ENCODE measurements around the gene LSM12. TPM values are rescaled to one million over a fixed set of nuclear protein-coding genes. Genes with fewer than 3 reads are reported as not detected.

Gene LSM12
- total RNA-seq, 1 experiment from 2014 or later, result 95.6 TPM

DNA sequence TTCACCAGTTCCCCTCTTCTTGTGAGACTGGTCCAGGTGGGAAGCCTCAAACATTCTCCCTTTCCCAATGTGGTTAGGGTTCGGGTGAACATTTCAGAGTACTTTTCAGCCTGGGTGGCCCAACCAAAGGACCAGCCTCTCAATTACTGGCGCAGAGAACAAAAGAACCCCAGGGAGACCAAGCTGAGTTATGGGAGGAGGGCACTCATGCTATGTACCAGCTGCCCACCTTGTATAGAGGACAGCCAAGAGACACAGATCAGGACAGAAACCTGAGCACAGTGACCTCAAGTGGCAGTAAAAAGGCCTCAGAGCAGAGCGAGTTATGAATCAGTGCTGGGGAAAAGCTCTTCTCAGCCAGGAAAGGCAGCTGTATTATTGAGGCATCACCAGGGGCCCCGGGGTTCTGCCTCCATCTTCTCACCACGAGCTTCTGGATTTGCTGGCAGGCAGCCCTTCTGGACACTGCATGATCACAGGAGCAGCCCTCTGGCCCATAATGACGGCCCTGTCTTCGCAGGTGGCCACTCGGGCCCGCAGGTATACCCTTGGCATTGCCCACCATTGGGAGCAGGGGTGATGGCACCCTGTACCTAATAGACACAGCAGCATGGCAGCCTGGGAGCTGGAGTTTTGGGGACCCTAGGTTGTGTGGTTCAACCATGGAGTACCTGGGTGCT is 7.9 kb upstream of the LSM12 start:
- peaks cover 5% of the 10 kb centered on the region; the same call in 1 of the 2 replicates for H3K4me1 ChIP-seq
- peaks cover 25% of the 10 kb centered on the region for H3K36me3 ChIP-seq
- no peak overlapping the region for H3K27ac ChIP-seq
- no peak overlapping the region for H3K4me3 ChIP-seq
- H3K27me3 ChIP-seq, result no peaks in the 10 kb centered on the region
- DNase-seq, result peak in 1 of 2 experiments; percentile 66
- H3K9me3 ChIP-seq (replicated peaks), result no peaks in the 10 kb centered on the region

DNA sequence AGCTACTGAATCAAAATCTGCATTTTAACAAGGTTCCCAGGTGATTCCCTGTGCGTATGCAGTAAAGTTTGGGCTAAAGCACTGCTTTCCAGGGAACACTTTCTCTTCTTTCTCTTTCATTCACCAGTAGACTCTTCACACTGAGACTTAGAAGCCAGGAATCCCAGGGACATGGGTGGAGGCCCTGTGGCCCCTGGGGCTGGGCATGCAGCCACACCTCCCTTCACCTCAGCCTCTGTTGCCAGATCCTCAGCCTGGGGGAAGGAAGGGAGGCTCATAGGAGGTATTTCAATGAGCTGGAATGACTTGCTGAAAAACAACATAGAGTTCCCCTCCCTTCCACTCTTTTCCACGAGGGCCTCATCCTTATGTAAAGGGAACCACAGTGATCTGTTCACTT is 5.3 kb upstream of the LSM12 start:
- no peaks in the 10 kb centered on the region for H3K27me3 ChIP-seq
- H3K4me3 ChIP-seq, result peak overlapping the region; percentile 72
- no peaks in the 10 kb centered on the region for H3K9me3 ChIP-seq (replicated peaks)
- H3K27ac ChIP-seq, result peak overlapping the region; percentile 86; the same call in 1 of the 2 replicates
- peaks cover 5% of the 10 kb centered on the region; the same call in 1 of the 2 replicates for H3K4me1 ChIP-seq
- no peak for DNase-seq
- H3K36me3 ChIP-seq, result peaks cover 13% of the 10 kb centered on the region

DNA sequence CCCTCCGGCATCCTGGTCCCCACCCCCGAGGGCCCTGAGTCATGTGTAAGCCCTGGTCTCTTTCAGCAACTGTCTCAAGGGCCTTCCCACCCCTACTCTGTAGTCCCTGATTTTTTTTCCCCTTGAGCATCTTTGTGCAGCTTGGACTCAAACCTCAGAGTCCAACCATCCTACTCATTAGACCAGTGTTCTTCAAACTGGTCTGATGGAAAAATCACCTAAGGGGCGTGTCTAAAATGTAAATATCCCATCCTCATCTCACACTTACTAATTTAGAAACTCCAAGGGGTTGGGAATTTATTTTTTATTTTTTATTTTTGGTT is 4.7 kb upstream of the LSM12 start:
- peaks cover 9% of the 10 kb centered on the region for H3K36me3 ChIP-seq
- no peaks in the 10 kb centered on the region for H3K9me3 ChIP-seq (replicated peaks)
- no peaks in the 10 kb centered on the region for H3K27me3 ChIP-seq
- H3K27ac ChIP-seq, result peak overlapping the region; percentile 86
- peaks cover 5% of the 10 kb centered on the region; the same call in 1 of the 2 replicates for H3K4me1 ChIP-seq
- peak overlapping the region; percentile 72 for H3K4me3 ChIP-seq
- no peak for DNase-seq

DNA sequence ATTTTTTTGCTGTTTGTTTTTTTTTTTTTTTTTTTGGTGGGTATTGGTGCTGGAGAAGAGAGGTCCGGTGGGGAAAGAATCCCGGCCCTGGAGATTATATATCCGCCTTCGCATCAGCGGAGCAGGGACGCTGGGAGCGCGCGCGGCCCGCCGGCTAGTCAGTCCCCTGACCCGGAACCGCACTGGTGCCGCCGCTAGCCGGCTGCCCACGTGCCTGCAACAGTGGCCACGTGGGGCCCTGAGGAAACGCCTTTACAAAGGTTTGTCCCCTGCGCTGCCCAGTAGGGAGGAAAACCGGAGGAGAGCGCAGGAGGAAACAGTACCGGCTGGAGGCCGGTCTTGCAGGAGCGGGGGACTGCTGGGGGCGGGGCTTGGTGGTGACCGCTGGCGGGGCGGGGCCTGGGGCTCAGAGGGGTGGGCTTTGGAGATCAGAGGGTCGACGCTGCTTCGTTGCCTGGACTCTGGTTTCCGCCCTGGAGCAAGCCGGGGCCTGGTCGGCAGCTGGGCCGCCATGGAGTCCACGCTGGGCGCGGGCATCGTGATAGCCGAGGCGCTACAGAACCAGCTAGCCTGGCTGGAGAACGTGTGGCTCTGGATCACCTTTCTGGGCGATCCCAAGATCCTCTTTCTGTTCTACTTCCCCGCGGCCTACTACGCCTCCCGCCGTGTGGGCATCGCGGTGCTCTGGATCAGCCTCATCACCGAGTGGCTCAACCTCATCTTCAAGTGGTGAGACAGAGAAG is 4.2 kb upstream of the LSM12 start, which contains the start of gene G6PC3:
TSS of gene G6PC3 (plus strand) at position 281 of the 743 bp plus-strand sequence. CDS start at position 512, 231 bp downstream.
- peak; percentile 99 for DNase-seq
- Histone ChIP-seq H3K27ac (peak within 1 kb of the TSS; percentile 86), H3K4me1 (peaks cover 5% of the 10 kb centered on the region; the same call in 1 of the 2 replicates), H3K9me3 (replicated peaks) (no peaks in the 10 kb centered on the region), H3K27me3 (no peaks in the 10 kb centered on the region), H3K36me3 (peaks cover 6% of the 10 kb centered on the region), H3K4me3 (peak within 1 kb of the TSS; percentile 72)

DNA sequence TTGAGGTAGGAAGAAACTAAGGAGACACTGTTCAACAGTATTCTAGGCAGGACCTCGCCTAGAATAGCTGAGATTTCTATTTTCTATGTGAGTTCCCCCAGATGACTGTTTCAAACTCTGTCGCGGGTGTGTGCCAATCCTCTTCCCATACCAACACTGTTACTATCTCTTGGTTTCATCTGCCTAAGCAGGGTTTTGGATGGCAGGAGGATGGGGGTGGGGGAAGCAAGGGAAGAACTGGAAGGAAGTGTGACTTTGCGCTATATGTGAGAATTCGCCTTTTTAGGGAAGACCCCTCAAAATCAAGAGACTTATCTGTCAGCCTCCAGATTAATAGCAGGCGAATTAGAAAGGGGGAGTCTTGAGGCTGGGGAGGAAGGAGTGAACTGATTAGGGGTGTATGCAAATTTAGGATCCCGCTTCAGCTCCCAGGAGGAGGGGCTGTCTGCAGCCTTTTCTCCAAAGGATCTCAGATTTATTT is 3.5 kb upstream of the LSM12 start:
- H3K27ac ChIP-seq, result peak overlapping the region; percentile 39
- H3K9me3 ChIP-seq (replicated peaks), result no peaks in the 10 kb centered on the region
- peak overlapping the region; percentile 72 for H3K4me3 ChIP-seq
- H3K36me3 ChIP-seq, result peaks cover under 1% of the 10 kb centered on the region; the same call in 1 of the 2 replicates
- no peak for DNase-seq
- no peaks in the 10 kb centered on the region for H3K27me3 ChIP-seq
- H3K4me1 ChIP-seq, result peaks cover 5% of the 10 kb centered on the region; the same call in 1 of the 2 replicates

DNA sequence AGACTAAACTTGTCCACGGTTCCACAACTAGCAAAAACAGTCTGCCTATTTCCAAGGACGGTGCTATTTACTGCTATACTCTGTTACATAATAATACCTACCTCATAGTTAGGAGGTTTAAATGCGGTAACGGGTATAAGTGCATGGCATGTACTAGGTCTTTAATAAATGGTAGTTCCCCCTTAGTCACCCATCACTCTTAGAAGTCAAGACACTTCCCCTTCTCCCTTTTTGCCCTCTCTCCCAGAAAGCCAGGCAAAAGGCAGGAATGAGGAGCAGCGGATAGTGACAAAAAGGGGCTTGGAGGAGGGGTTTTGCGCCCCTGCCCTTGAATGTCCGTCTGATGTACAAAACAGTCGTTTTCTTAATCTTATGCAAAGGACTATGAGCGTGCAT is 1.1 kb upstream of the LSM12 start:
- Histone ChIP-seq H3K27ac (no peak overlapping the region), H3K27me3 (no peaks in the 10 kb centered on the region), H3K36me3 (peaks cover 18% of the 10 kb centered on the region), H3K4me1 (peaks cover 5% of the 10 kb centered on the region; the same call in 1 of the 2 replicates), H3K9me3 (replicated peaks) (no peaks in the 10 kb centered on the region), H3K4me3 (no peak overlapping the region)
- DNase-seq, result no peak

DNA sequence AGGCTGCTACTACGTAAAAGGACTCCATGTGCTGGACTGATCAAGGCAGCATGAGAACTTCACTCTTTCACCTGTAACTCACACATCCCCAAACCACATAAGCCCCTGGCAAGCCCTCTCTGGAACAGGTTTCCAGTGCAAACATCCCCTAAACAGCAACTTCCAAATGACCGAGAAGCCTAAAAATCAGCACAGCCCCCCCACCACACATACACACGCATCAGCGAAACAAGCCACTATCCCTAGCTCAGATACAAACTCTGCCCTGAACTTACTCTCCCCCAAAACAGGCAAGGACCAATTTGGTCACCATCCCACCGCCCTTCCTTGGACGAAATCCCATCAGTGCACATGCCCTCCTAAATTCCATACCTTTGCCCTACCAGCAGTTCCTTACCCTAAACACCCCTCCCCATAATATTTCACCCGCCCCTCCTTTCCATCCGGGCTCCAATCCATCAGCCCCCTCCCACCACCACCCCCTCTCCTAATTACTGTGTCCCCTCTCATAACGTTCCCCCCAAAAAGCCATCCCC is 735 bp downstream of the LSM12 start:
- peak overlapping the region; percentile 88 for H3K27ac ChIP-seq
- peak overlapping the region; percentile 80 for H3K4me3 ChIP-seq
- H3K9me3 ChIP-seq (replicated peaks), result no peaks in the 10 kb centered on the region
- no peaks in the 10 kb centered on the region for H3K27me3 ChIP-seq
- no peaks in the 10 kb centered on the region for H3K4me1 ChIP-seq
- peaks cover 30% of the 10 kb centered on the region for H3K36me3 ChIP-seq
- DNase-seq, result no peak

DNA sequence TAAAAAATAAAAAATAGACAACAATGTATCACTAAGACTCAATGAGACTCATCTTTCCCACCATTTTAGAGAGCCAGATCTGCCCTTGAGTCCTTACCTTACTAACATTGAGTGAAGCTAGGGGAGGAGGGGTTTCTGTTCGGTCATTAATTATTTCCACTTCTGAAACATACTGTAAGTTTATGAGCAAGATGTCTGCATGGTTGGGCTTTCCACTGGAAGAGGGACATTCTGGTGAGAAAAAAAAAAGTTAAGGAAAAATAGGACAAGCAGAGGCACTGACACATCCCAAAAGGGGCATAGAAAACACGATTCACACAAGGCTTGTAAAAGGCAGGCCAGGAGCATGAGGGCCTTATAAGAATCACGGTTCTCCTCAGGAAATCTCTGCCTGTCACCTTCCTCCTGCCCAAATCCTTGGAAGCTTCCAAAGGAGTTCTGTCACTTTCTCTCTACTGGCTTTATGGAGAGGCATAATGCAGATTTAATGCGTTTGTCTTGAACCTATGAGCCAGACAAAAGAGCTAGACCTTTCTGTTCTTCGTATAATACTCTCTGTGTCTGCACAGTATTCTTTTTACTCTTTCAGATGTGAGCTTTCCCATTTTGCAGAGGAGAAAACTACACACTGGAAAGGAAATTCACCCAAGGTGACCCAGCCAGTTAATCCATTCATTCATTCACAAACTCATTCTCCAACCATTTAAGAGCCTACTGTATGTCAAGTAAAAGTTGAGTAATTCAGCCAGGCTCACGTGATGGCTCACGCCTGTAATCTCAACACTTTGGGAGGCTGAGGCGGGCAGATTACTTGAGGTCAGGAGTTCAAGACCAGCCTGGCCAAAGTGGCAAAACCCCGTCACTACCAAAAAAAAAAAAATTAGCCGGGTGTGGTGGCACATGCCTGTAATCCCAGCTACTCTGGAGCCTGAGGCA is 2.5 kb downstream of the LSM12 start:
- Histone ChIP-seq H3K4me3 (no peak overlapping the region), H3K27ac (no peak overlapping the region), H3K36me3 (peaks cover 46% of the 10 kb centered on the region)

DNA sequence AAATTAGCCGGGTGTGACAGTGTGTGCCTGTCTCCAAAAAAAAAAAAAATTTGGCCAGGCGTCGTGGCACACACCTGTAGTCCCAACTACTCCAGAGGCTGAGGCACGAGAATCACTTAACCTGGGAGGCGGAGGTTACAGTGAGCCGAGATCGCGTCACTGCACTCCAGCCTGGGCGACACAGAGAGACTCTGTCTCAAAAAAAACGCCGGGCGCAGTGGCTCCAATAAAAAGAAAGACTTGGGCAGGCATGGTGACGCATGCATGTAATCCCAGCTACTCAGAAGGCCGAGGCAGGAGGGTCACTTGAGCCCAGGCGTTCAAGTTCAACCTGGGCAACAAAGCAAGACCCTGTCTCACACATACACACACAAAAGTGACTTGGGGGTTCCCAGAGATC is 3.6 kb downstream of the LSM12 start:
- no peak for DNase-seq
- H3K4me3 ChIP-seq, result no peak overlapping the region
- no peak overlapping the region for H3K27ac ChIP-seq
- H3K27me3 ChIP-seq, result no peaks in the 10 kb centered on the region
- H3K36me3 ChIP-seq, result peaks cover 54% of the 10 kb centered on the region
- H3K9me3 ChIP-seq (replicated peaks), result no peaks in the 10 kb centered on the region
- no peaks in the 10 kb centered on the region for H3K4me1 ChIP-seq

More for the DNA sequence above, 2.5 kb downstream of the LSM12 start:
- no peaks in the 10 kb centered on the region for H3K9me3 ChIP-seq (replicated peaks)
- H3K4me1 ChIP-seq, result no peaks in the 10 kb centered on the region
- no peak for DNase-seq
- H3K27me3 ChIP-seq, result no peaks in the 10 kb centered on the region

DNA sequence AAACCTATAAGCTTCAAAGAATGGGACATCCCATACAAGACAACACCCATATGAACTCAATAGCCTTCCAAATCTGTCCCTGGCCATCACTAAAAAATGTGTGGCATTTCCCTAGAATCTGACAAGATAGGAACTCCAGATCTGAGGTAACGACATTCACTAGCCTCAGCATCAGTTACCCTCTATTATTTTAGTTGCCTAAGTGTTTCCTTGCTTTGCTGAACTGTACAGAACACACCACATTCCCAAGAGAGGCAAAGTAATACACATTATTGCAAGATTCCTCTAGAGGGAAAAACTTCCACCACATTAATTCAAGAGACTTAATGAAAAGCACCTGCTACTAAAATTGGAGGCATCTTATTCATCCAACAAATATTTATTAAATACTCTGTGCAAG is 5.0 kb downstream of the LSM12 start:
- H3K27me3 ChIP-seq, result no peaks in the 10 kb centered on the region
- no peak for DNase-seq
- H3K4me3 ChIP-seq, result no peak overlapping the region
- no peaks in the 10 kb centered on the region for H3K9me3 ChIP-seq (replicated peaks)
- no peak overlapping the region for H3K27ac ChIP-seq
- peaks cover 61% of the 10 kb centered on the region for H3K36me3 ChIP-seq
- no peaks in the 10 kb centered on the region for H3K4me1 ChIP-seq

DNA sequence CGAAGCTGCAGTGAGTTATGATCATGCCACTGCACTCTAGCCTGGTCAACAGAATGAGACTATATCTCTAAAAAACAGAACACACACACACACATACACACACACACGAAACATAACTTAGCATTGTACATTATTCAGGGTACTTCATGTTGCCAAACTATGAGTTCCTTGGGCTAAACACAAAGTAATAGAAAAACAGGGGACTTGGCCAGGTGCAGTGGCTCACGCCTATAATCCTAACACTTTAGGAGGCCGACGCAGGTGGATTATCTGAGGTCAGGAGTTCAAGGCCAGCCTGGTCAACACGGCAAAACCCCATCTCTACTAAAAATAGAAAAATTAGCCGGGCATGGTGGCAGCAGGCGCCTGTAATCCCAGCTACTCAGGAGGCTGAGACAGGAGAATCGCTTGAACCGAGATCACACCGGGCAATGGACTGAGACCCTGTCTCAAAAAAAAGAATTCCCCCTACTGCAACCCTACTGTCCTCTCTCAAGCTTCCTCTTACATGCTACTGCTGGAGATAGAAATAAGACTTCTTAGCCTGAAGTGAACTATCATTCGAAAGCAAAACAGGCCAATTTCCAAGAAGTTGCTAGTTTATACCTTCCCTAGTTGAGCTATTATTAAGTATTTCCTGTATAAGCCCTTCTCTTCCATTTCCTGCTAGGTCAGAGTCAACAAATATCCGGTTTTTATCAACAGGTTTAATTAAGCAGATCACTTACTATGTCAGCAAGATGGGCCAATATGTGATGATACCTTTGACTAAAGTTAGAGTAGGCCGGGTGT is 7.2 kb downstream of the LSM12 start:
- H3K4me3 ChIP-seq, result no peak overlapping the region
- DNase-seq, result no peak
- H3K36me3 ChIP-seq, result peaks cover 73% of the 10 kb centered on the region
- H3K27me3 ChIP-seq, result no peaks in the 10 kb centered on the region
- H3K4me1 ChIP-seq, result no peaks in the 10 kb centered on the region
- no peaks in the 10 kb centered on the region for H3K9me3 ChIP-seq (replicated peaks)
- H3K27ac ChIP-seq, result no peak overlapping the region

DNA sequence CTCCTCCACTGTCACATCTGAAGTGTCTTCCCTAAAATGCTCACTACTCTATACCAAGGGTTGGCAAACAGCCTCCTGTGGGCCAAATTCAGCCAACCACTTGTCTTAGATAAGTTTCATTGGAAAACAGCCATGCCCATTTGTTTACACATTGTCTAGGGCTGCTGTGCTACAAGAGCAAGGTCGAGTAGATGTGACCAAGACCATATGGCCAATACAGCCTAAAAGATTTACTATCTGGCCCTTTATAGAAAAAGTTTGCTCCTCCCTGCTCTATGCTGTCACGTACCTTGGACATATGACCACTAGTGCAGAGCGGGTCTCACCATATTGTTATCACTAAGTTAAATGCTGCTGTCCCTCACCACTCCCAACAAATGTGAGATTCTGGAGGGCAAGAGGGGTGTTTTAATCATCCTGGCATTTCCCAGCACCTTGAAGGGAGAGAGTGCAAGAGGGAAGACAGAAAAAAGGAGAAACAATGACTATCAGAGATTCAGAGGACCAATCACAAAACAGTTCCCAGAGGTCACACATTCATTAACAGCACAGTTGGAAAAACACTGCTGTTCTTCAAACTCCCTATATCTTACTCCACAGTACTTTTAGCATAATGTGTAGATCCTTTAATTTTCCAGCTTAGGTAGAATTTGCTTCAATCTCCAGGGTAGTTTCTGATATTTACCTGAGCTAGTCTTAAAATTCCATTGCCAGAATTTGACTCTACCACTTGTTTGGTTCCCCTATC is 13.2 kb downstream of the LSM12 start:
- H3K4me3 ChIP-seq, result no peak overlapping the region
- H3K27me3 ChIP-seq, result no peaks in the 10 kb centered on the region
- no peak overlapping the region for H3K27ac ChIP-seq
- no peak for DNase-seq
- peaks cover 58% of the 10 kb centered on the region for H3K36me3 ChIP-seq
- peaks cover 12% of the 10 kb centered on the region for H3K4me1 ChIP-seq
- no peaks in the 10 kb centered on the region for H3K9me3 ChIP-seq (replicated peaks)
